HG03442 (cell line): ENCODE results near the gene CDC37L1.

ENCODE experiments used
- ATAC-seq: cut with Tn5 transposase; IDR thresholded peaks from one replicate; pipeline ENCODE4 v1.9.1; 2021; ENCODE audit warnings: mild to moderate bottlenecking, moderate library complexity; ENCODE audit not compliant: unreplicated experiment

The CDC37L1 gene

DNA sequence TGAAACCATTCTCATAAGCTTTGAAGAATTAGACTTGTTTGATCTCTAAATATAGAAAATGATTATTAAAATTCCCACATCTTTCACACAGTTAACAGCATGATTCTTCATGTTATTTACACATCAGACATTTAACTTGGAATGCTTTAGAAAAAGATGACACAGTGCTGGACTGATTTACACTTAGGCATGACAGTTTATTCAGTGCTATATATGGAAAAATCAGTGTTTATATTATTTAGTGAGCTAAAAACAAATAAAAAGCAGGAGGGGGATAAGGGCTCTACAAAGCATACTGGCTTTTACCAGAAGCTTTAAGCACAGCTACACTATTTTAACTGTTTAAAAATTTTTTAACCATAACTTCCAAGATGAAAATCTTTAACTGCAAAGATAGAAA, 30.0 kb downstream of the CDC37L1 start:
- no peak for ATAC-seq

DNA sequence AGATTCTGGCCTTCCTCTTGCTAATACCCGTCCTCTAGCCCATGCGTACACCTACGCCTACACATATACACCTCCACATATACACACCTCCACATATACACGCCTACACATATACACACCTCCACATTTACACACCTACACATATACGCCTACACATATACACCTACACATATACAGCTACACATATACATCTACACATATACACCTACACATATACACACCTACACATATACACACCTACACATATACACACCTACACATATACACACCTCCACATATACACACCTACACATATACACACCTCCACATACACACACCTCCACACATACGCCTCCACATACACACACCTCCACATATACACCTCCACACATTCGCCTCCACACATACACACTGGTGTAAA, 34.5 kb downstream of the CDC37L1 start:
- no peak for ATAC-seq

- no peak for ATAC-seq
Observed at GRCh38 chr9:4714266-4715016, 35.1 kb downstream of the CDC37L1 start.

DNA sequence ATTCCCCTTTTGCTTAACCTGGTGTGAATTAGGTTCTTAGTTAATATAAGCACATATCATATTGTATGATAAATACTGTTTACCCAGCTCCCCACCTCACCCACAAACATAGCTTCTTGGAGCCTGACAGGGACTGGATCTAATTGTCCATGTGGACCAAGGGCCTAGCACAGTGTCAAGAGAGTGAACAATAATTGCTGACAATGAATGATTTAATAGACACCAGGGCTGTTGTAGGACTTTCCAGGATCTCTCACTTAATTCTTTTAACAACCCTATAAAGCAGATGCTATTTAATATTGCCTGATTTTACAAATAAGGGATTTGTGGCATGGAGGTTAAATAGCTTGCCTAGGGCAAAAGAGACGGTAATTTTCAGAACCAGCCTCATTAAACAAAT, 36.8 kb downstream of the CDC37L1 start:
- ATAC-seq, result no peak

DNA sequence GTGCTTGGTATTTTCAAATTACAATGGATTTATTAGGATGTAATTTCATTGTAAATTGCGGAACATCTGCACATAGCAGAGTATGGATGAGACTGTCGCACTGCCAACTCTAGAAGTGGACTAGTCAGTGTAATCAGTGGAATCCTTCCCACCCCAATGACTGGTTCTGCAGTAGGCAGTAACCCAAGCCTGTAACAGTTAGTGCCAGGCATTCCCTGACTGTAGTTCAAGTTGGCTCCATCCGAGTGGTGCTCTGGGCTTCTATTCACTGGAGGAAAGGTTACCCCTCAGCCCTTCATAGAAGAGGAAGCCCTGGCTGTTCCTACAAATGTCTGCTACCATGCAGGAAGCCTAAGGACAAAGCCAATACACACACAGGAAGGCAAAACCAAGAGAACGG, 38.4 kb downstream of the CDC37L1 start:
- no peak for ATAC-seq

DNA sequence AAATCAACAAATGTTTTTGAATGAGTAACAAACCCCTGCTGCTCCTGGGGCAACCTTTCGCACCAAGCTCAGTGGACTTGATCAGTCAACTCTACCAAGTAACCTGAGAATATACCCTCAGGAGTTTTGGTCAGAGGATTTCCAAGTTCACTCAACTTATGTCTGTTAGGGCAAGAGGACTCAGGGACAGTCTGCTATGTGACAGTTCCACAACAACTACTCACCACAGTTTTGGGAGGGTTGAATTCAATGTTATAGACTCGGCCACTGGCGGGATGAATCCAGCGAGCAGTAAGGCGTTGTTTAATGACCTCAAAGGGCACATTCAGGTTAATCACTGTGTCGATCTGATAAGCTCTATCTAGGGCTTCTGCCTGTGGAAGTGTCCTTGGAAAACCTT, 39.5 kb downstream of the CDC37L1 start:
- no peak for ATAC-seq

DNA sequence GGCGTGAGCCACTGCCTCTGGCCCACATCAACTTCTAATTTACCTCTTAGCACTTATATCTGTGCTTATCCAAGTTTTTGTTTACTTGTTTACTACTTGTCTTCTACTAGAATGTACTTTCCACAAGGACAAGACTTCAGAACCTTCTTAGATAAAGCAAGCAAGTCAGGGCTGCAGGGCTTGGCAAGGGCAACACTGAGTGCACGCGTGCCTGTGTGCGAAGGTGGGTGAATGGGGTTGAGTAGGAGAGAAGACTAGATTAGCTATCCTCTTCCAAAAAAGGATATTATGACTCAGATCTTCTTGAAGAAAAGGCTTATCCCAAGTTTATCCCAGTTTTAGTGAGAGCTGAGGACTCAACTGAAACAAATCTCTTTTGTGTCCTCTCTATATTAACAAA, 42.4 kb downstream of the CDC37L1 start:
- ATAC-seq, result no peak

DNA sequence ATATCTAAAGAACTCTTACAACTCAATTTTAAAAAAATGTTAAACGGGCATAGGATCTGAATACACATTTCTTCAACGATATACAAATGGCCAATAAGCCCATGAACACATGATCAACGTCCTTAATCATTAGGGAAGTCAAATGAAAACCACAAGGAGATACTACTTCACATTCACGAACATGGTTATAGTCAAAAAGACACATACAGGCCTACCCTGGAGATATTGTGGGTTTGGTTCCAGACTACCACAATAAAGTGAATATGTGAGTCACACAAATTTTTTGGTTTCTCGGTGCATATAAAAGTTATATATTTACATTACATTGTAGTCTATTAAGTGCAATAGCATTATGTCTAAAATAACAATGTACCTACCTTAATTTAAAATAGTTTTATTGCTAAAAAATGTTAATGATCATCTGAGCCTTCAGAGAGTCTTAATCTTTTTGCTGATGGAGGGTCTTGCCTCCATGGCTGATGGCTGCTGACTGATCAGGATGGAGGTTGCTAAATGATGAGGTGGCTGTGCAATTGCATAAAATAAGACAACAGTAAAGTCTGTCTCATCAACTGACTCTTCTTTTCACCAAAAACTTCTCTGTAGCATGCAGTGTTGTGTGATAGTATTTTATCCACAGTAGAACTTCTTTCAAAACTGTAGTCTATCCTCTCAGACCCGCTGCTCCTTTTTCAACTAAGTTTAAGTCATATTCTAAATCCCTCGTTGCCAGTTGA, 46.5 kb downstream of the CDC37L1 start:
- ATAC-seq, result no peak

- no peak for ATAC-seq
Observed at GRCh38 chr9:4727593-4727992, 48.2 kb downstream of the CDC37L1 start.

- no peak for ATAC-seq
Observed at GRCh38 chr9:4732890-4733289, 53.5 kb downstream of the CDC37L1 start.

- no peak for ATAC-seq
Observed at GRCh38 chr9:4734150-4734549, 54.8 kb downstream of the CDC37L1 start.

DNA sequence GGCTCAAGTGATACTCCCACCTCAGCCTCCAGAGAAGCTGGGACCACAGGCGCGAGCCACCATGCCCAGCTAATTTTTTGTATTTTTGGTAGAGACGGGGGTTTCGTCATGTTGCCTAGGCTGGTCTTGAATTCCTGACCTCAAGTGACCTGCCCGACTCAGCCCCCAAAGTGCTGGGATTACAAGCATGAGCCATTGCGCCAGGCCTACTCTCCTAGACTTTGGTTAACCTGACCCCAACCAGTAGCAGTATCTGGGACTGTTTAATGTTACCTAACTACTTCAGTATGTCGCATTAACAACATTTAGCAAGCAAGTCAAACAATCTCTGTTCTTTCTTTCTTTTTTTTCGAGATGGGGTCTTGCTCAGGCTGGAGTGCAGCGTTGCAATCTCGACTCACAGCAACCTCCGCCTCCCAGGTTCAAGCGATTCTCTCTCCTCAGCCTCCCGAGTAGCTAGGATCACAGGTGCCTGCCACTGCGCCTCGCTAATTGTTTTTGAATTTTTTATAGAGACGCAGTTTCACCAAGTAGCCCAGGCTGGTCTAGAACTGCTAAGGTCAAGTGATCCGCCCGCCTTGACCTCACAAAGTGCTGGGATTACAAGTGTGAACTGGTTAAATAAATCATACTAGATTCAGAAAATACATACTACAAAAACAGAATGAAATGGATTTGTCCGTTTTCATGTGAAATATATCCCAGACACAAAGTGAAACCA, 59.7 kb downstream of the CDC37L1 start:
- no peak for ATAC-seq

DNA sequence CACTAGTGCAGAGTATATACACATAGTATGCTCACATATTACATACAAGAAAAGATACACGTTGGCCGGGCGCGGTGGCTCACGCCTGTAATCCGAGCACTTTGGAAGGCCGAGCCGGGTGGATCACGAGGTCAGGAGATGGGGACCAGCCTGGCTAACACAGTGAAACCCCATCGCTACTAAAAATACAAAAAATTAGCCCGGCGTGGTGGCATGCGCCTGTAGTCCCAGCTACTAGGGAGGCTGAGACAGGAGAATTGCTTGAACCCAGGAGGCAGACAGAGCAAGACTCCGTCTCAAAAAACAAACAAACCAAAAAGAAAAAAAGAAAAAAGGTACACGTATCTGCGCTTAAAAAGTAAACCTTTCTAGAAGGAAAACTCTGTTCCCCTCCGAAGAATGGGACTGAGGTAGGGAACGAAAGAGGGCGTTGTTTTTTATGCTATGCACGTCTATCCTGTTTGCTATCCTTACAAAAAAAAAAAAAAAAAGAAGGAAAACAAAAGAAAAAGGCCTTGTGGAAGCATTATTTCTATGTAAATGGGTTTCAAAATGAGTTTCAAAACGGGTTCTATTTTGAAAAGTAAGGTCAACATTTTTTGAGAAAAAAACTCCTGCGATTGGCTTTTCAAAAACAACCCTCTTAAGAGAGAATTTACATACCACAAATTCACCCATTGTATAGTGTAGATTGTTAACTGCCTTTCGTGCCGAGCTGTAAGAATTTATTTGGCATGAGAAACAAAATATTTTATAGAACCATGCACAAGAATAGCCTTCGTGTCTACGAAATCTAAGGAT, 60.4 kb downstream of the CDC37L1 start:
- no peak for ATAC-seq

GRCh38 chr9:4740388-4740637, 60.9 kb downstream of the CDC37L1 start:
- ATAC-seq, result no peak

- peak; percentile 87 for ATAC-seq
Observed at GRCh38 chr9:4740638-4741364, 61.4 kb downstream of the CDC37L1 start, which contains the start of gene AK3. TSS of gene AK3 (minus strand) at chr9:4741202. CDS start at chr9:4741087, 115 bp downstream.

DNA sequence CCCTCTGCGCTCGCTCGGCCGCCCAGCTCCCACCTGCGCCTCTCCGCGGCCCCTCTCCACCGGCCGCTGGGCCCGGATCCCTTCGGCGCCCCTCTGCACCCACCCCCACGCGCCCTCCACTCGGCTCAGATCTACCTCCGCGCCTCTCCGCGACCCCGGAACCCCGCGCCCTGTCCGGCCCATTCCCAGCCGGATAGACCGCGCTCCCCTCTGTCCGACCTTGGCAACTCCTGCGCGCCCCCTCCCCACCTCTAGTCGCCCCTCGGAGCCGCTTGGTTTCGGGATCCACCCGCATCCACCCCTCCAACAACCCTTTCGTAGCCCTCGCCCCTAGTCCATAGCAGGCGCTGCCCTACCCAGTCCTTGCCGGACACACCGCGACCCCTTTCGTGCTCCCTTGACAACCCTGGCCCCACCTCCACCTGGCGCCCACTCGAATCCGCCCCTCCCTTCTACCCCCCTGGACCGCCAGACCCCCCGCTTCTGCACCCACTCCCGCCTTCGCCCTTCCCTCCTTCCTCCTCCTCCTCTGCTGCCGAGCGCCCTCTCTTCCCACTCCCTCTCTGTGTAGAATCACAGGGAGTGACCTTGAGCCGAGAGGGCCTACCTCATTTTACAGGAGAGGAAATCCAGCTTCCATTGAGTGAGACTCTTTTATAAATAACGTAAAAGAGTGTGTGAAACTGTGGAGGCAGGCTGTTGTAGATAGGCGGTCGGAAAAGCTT, 62.2 kb downstream of the CDC37L1 start:
- no peak for ATAC-seq

GRCh38 chr9:4742246-4742645, 62.9 kb downstream of the CDC37L1 start:
- ATAC-seq, result no peak

- ATAC-seq, result no peak
Observed at GRCh38 chr9:4743131-4743875, 63.9 kb downstream of the CDC37L1 start.
